BE2C (cell line): Measurements from ENCODE around the gene NYNRIN.

ENCODE experiments used
- DNase-seq: peaks from one replicate; pipeline ENCODE4 v3.0.0-alpha.2; 2020
- H3K27me3 ChIP-seq: fragments of 250-450 bp; sonication (Bioruptor Pico); 2 replicates; pipeline ENCODE4 v1.5.1; 2020; ENCODE audit warnings: mild to moderate bottlenecking
- H3K36me3 ChIP-seq: fragments of 250-450 bp; sonication (Bioruptor Pico); 2 replicates; pipeline ENCODE4 v1.5.1; 2020; ENCODE audit warnings: mild to moderate bottlenecking
- H3K4me1 ChIP-seq: fragments of 250-450 bp; sonication (Bioruptor Pico); 2 replicates; pipeline ENCODE4 v1.5.1; 2020
- H3K4me3 ChIP-seq: 2 replicates; pipeline ENCODE4 v1.5.1; 2011; ENCODE audit warnings: low read depth, low read length
- H3K9me3 ChIP-seq: fragments of 250-450 bp; sonication (Bioruptor Pico); 2 replicates; pipeline ENCODE4 v1.5.1; 2020
- TF ChIP-seq, protein P1 (sequence below): IDR thresholded peaks from 2 replicates; pipeline ENCODE4 v1.5.1; 2012; ENCODE audit warnings: mild to moderate bottlenecking, low read depth, low read length

Gene NYNRIN

GRCh38 chr14:24356208-24356607, 42.6 kb upstream of the NYNRIN start:
- Histone ChIP-seq H3K4me3 (no peak overlapping the region), H3K36me3 (no peaks in the 10 kb centered on the region), H3K9me3 (no peaks in the 10 kb centered on the region), H3K27me3 (peaks cover 23% of the 10 kb centered on the region), H3K4me1 (no peaks in the 10 kb centered on the region)
- TF ChIP-seq, protein P1, sequence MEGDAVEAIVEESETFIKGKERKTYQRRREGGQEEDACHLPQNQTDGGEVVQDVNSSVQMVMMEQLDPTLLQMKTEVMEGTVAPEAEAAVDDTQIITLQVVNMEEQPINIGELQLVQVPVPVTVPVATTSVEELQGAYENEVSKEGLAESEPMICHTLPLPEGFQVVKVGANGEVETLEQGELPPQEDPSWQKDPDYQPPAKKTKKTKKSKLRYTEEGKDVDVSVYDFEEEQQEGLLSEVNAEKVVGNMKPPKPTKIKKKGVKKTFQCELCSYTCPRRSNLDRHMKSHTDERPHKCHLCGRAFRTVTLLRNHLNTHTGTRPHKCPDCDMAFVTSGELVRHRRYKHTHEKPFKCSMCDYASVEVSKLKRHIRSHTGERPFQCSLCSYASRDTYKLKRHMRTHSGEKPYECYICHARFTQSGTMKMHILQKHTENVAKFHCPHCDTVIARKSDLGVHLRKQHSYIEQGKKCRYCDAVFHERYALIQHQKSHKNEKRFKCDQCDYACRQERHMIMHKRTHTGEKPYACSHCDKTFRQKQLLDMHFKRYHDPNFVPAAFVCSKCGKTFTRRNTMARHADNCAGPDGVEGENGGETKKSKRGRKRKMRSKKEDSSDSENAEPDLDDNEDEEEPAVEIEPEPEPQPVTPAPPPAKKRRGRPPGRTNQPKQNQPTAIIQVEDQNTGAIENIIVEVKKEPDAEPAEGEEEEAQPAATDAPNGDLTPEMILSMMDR, result no peak
- DNase-seq, result no peak

- no peak for DNase-seq
- Histone ChIP-seq H3K4me1 (no peaks in the 10 kb centered on the region), H3K9me3 (no peaks in the 10 kb centered on the region), H3K4me3 (no peak overlapping the region), H3K27me3 (no peaks in the 10 kb centered on the region; the same call in 1 of the 2 replicates), H3K36me3 (no peaks in the 10 kb centered on the region)
- TF ChIP-seq, protein P1, result no peak
Measured at GRCh38 chr14:24360281-24360680, 38.5 kb upstream of the NYNRIN start.

DNA sequence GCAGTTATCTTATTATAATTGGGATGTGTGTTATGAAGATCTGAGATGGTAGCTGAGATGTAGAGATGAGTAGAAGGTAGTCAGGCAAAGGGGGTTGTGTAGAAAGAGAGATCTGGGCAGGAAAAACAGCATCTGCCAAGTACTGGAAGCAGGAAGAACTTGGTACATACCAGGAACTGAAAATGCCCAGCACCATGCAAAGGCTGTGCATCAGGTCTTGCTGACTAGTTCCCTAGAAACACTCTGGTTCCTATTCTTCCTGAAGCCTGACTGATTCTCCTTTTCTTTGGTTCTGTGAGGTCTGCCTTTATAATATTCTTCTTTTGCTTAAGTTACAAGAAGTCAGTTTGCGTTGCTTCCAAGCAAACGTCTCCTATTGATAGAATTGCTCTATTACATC, 37.5 kb upstream of the NYNRIN start:
- H3K4me1 ChIP-seq, result no peaks in the 10 kb centered on the region
- DNase-seq, result no peak
- no peak overlapping the region for H3K4me3 ChIP-seq
- H3K36me3 ChIP-seq, result no peaks in the 10 kb centered on the region
- no peaks in the 10 kb centered on the region for H3K9me3 ChIP-seq
- no peaks in the 10 kb centered on the region; the same call in 1 of the 2 replicates for H3K27me3 ChIP-seq
- TF ChIP-seq, protein P1, result no peak

DNA sequence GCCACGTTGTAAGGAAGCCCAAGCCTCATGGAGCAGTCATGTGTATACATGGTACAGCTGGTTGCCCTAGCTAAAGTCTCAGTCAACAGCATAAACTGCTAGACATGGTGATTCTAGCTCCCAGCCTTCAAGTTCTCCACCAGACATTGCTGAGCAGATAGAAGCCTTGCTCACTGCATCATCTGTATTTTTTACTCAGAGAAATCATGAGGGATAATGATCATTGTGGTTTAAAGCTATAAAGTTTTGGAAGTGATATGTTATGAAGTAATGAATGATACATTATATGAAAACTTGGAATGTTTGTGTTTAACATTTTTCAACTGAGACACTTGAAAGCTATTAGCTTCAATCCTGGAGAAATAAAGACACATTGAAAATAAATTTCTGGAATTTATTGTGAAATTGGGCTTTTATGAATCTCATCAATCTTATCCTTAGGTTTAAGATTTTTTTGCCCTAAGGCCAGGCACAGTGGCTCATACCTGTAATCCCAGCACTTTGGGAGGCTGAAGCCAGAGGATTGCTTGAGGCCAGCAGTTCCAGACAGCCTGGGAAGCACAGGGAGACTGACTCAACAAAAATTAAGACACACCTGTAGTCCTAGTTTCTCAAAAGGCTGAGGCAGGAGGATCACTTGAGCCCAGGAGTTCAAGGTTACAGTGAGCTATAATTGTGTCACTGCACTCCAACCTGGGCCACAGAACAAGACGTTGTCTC, 36.4 kb upstream of the NYNRIN start:
- no peak overlapping the region for H3K4me3 ChIP-seq
- TF ChIP-seq, protein P1, result no peak
- H3K27me3 ChIP-seq, result no peaks in the 10 kb centered on the region; the same call in 1 of the 2 replicates
- no peaks in the 10 kb centered on the region for H3K9me3 ChIP-seq
- no peak for DNase-seq
- H3K36me3 ChIP-seq, result no peaks in the 10 kb centered on the region
- H3K4me1 ChIP-seq, result no peaks in the 10 kb centered on the region

DNA sequence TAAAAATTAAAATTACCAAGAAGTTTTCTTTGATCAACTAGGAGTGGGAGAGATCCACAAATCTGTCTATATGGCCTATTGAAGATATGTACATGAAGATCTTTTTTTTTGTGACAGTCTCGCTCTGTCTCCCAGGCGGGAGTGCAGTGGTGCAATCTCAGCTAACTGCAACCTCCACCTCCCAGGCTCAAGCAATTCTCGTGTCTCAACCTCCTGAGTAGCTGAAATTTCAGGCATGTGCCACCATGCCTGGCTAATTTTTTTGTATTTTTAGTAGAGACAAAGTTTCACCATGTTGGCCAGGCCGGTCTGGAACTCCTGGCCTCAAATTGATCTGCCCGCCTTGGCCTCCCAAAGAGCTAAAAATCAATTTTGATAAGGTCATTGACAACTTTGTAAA, 35.4 kb upstream of the NYNRIN start:
- H3K27me3 ChIP-seq, result no peaks in the 10 kb centered on the region; the same call in 1 of the 2 replicates
- no peak for DNase-seq
- no peaks in the 10 kb centered on the region for H3K9me3 ChIP-seq
- H3K36me3 ChIP-seq, result no peaks in the 10 kb centered on the region
- TF ChIP-seq, protein P1, result no peak
- no peaks in the 10 kb centered on the region for H3K4me1 ChIP-seq
- H3K4me3 ChIP-seq, result no peak overlapping the region

GRCh38 chr14:24364841-24365240, 34.0 kb upstream of the NYNRIN start:
- no peak for DNase-seq
- H3K27me3 ChIP-seq, result no peaks in the 10 kb centered on the region; the same call in 1 of the 2 replicates
- no peaks in the 10 kb centered on the region for H3K36me3 ChIP-seq
- TF ChIP-seq, protein P1, result no peak
- peaks cover 6% of the 10 kb centered on the region; the same call in 1 of the 2 replicates for H3K4me1 ChIP-seq
- H3K9me3 ChIP-seq, result no peaks in the 10 kb centered on the region
- H3K4me3 ChIP-seq, result no peak overlapping the region
